ENCODE measurements around the gene ST6GAL1. TPM values are rescaled to one million over a fixed set of nuclear protein-coding genes. Genes with fewer than 3 reads are reported as not detected.

ST6GAL1 gene
- total RNA-seq, 1 donor from 2014 or later = 36.6 TPM

DNA sequence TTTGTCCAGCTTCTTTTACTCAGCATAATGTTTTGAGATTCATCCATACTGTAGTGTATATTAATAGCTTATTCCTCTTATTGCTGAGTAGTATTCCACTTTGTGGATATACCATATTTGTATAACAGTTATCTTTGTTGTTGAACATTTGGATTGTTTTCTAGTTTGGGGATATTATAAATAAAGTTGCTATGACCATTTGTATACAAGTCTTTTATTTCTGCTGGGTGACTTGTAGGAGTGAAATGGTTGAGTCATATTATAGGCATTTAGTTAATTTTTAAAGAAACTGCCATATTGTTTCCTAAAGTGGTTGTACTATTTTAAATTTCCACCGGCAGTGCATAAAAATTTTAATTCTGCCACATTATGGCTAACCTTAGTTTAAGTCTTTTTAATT is 155.6 kb downstream of the ST6GAL1 start:
- TF ChIP-seq, protein P1, sequence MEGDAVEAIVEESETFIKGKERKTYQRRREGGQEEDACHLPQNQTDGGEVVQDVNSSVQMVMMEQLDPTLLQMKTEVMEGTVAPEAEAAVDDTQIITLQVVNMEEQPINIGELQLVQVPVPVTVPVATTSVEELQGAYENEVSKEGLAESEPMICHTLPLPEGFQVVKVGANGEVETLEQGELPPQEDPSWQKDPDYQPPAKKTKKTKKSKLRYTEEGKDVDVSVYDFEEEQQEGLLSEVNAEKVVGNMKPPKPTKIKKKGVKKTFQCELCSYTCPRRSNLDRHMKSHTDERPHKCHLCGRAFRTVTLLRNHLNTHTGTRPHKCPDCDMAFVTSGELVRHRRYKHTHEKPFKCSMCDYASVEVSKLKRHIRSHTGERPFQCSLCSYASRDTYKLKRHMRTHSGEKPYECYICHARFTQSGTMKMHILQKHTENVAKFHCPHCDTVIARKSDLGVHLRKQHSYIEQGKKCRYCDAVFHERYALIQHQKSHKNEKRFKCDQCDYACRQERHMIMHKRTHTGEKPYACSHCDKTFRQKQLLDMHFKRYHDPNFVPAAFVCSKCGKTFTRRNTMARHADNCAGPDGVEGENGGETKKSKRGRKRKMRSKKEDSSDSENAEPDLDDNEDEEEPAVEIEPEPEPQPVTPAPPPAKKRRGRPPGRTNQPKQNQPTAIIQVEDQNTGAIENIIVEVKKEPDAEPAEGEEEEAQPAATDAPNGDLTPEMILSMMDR (IDR thresholded peaks at IDR 0.05) = no peak
- Mint-ChIP-seq H3K27me3 (ENCODE audit: low read depth) (no peaks in the 10 kb centered on the region), H3K27ac (ENCODE audit: unreplicated experiment) (no peak overlapping the region), H3K9me3 (ENCODE audit: low read depth) (peaks cover 16% of the 10 kb centered on the region), H3K36me3 (ENCODE audit: low read depth) (peaks cover 10% of the 10 kb centered on the region), H3K4me3 (ENCODE audit: unreplicated experiment) (no peak overlapping the region), H3K4me1 (ENCODE audit: low read depth) (peaks cover 27% of the 10 kb centered on the region)
- DNase-seq (ENCODE audit: low spot score) = no peak

GRCh38 chr3:187086831-187087230 is 156.5 kb downstream of the ST6GAL1 start:
- H3K4me3 Mint-ChIP-seq (ENCODE audit: unreplicated experiment) = no peak overlapping the region
- no peak overlapping the region for H3K27ac Mint-ChIP-seq (ENCODE audit: unreplicated experiment)
- DNase-seq (ENCODE audit: low spot score) = no peak
- H3K4me1 Mint-ChIP-seq (ENCODE audit: low read depth) = peaks cover 27% of the 10 kb centered on the region
- peaks cover 10% of the 10 kb centered on the region for H3K36me3 Mint-ChIP-seq (ENCODE audit: low read depth)
- TF ChIP-seq, protein P1 (IDR thresholded peaks at IDR 0.05) = no peak
- H3K27me3 Mint-ChIP-seq (ENCODE audit: low read depth) = no peaks in the 10 kb centered on the region
- H3K9me3 Mint-ChIP-seq (ENCODE audit: low read depth) = peaks cover 16% of the 10 kb centered on the region

DNA sequence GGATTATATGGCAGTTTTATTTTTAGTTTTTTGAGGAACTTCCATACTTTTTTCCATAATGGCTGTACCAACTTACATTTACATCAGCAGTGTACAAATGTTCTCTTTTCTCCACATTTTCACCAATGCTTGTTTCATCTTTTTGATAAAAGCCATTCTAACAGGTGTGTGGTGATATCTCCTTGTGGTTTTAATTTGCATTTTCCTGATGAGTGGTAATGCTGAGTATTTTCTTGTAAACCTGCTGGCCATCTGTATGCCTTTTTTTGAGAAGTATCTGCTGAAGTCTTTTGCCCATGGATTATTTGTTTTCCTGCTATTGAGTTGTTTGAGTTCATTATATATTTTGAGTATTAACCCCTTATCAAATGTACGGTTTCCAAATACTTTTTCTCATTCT is 158.4 kb downstream of the ST6GAL1 start:
- Mint-ChIP-seq H3K27ac (ENCODE audit: unreplicated experiment) (no peak overlapping the region), H3K4me1 (ENCODE audit: low read depth) (peaks cover 22% of the 10 kb centered on the region), H3K27me3 (ENCODE audit: low read depth) (no peaks in the 10 kb centered on the region), H3K4me3 (ENCODE audit: unreplicated experiment) (no peak overlapping the region), H3K36me3 (ENCODE audit: low read depth) (peaks cover 12% of the 10 kb centered on the region), H3K9me3 (ENCODE audit: low read depth) (peaks cover 20% of the 10 kb centered on the region)
- TF ChIP-seq, protein P1 (IDR thresholded peaks at IDR 0.05) = no peak
- DNase-seq (ENCODE audit: low spot score) = no peak

DNA sequence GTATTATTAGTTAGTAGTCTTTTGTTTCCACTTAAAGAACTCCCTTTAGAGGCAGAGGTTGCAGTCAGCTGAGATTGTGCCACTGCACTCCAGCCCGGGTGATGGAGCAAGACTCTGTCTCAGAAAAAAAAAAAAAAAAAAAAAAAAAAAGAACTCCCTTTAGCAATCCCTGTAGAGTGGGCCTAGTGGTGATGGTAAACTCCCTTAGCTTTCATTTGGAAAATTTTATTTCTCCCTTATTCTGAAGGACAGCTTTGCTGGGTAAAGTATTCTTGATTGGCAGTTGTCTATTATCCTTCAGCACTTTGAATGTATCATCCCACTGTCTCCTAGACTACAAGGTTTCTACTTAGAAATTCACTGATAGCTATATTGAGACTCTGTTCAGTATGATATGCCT is 163.0 kb downstream of the ST6GAL1 start:
- no peak for DNase-seq (ENCODE audit: low spot score)
- TF ChIP-seq, protein P1 (IDR thresholded peaks at IDR 0.05) = no peak
- H3K9me3 Mint-ChIP-seq (ENCODE audit: low read depth) = peaks cover 32% of the 10 kb centered on the region
- no peaks in the 10 kb centered on the region for H3K4me1 Mint-ChIP-seq (ENCODE audit: low read depth)
- H3K4me3 Mint-ChIP-seq (ENCODE audit: unreplicated experiment) = no peak overlapping the region
- no peak overlapping the region for H3K27ac Mint-ChIP-seq (ENCODE audit: unreplicated experiment)
- H3K27me3 Mint-ChIP-seq (ENCODE audit: low read depth) = no peaks in the 10 kb centered on the region
- H3K36me3 Mint-ChIP-seq (ENCODE audit: low read depth) = peaks cover 18% of the 10 kb centered on the region

GRCh38 chr3:187098923-187099512 is 168.7 kb downstream of the ST6GAL1 start:
- H3K27me3 Mint-ChIP-seq (ENCODE audit: low read depth) = no peaks in the 10 kb centered on the region
- TF ChIP-seq, protein P1 (IDR thresholded peaks at IDR 0.05) = no peak
- peaks cover 26% of the 10 kb centered on the region for H3K4me1 Mint-ChIP-seq (ENCODE audit: low read depth)
- no peak for DNase-seq (ENCODE audit: low spot score)
- H3K36me3 Mint-ChIP-seq (ENCODE audit: low read depth) = peaks cover 17% of the 10 kb centered on the region
- peaks cover 38% of the 10 kb centered on the region for H3K9me3 Mint-ChIP-seq (ENCODE audit: low read depth)
- no peak overlapping the region for H3K4me3 Mint-ChIP-seq (ENCODE audit: unreplicated experiment)
- H3K27ac Mint-ChIP-seq (ENCODE audit: unreplicated experiment) = no peak overlapping the region
